Activated T-cell treated with anti-CD3 and anti-CD28 coated beads for 24 hours (primary cell): ENCODE measurements around the gene SPOCK3.
"Not testable (repeated sequence)": the region's sequence is repeated elsewhere in the genome, so short reads cannot be mapped to it uniquely, and the experiment has no call there.

Experiments
- DNase-seq: peaks from one replicate; pipeline ENCODE4 v3.0.0-alpha.2; 2020; ENCODE audit warnings: low read depth

SPOCK3 gene

DNA sequence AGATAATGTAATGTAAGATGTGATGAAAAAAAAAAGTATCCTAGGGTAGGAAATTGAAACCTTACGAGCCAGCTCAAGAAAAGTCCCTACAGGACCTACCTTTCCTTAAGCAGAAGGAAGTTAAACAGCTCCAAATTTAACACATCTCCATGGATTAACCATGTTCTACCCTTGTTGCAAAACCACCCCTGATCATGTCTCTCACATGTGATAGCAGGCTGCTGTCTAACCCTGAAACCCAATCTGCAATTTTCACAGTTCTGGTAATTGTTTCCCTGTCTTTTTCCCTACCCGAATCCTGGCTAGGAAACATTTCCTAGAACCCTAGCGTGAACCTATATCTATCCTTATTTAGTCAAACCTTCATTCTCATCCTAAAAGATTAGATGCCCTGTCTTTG, 198.9 kb downstream of the SPOCK3 start:
- no peak for DNase-seq

DNA sequence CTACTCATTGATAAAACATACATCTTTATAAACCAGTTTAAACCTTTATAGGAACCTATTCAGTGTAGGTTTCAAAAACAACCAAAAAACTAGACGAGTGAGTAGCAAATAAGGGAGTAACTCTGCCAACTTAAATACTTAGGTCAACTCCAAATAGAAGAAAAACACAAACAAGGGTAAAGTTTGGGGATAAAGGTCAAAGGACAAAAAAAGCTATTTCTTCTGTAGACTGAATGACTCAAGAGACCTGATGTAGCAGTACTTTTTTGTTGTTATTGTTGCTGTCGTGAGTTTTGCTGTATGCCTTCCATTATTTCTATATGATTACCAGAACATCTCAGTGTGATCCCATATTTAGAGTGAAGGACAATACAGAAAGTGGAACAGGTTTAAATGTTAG, 199.3 kb downstream of the SPOCK3 start:
- no peak for DNase-seq

DNA sequence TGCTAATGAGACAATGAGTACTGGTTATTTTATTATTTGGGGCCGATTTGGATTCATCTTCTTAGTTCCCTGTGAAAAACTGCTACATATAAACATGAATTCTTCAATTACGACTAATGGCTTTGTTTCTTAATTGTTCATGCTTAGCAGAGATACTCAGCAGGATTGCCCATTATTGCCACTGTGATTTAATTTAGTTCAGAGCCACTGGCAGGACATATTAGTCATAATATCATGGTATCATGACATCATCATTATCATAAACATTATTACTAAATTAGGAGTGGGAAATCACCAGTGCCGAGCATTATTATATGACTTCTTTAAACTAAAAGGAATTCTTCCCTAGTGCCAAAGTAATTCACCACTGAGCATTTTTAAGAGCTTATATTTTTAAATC, 201.4 kb downstream of the SPOCK3 start:
- no peak for DNase-seq

DNA sequence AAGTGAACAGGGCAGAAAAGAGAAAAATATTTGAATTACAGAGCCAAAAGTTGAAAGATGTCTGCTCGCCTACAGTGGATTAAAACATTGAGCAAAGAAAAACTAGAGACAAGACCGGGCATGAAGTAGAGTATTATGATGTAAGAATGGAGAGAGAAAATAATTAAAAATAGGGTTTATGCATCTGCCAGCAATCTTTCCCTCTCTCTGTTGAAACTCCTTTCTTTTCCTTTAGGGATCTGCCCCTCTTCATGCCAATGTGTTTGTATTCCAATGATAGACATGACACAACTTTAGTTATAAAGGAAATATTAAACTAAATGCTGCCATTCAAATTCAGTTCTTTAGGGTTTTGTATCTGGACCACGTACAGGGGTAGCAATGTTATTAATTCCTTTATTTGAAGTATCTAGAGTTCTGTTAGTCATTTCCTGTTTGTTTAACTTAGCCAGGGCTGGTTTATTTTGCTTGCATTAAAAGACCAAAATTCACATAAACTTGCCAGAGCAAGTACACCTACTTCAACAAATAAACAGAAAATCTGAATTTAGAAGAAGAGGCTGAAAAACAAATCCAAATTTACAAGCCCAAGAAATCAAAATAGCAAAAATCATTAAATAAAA, 202.6 kb downstream of the SPOCK3 start:
- DNase-seq = no peak

DNA sequence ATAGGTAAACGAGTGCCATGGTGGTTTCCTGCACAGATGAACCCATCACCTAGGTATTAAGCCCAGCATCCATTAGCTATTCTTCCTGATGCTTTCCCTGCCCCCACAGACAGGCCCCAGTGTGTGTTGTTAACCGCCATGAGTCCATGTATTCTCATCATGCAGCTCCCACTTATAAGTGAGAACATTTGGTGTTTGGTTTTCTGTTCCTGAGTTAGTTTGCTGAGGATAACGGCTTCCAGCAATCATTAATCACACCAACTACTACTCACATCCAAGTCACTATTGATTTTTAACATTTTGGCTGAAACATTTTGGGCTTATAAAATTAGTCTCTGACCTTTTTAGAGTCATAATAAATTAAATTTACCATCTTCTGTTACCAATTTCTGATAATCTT, 205.3 kb downstream of the SPOCK3 start:
- DNase-seq = no peak

DNA sequence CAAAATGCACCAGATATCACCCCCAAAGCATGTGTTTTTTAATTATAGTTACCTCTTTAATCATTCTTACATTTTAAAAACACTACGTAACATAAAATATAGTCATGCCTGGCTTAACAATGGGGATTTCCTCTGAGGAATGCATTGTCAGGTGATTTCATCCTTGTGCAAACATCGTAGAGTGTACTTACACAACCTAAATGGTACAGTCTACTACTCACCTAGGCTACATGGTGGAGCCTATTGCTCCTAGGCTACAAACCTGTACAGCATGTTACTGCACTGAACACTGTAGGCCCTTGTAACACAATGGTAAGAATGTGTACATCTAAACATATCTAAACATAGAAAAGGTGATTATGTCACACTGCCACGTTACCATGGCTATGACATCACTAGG, 208.6 kb downstream of the SPOCK3 start:
- no peak for DNase-seq

DNA sequence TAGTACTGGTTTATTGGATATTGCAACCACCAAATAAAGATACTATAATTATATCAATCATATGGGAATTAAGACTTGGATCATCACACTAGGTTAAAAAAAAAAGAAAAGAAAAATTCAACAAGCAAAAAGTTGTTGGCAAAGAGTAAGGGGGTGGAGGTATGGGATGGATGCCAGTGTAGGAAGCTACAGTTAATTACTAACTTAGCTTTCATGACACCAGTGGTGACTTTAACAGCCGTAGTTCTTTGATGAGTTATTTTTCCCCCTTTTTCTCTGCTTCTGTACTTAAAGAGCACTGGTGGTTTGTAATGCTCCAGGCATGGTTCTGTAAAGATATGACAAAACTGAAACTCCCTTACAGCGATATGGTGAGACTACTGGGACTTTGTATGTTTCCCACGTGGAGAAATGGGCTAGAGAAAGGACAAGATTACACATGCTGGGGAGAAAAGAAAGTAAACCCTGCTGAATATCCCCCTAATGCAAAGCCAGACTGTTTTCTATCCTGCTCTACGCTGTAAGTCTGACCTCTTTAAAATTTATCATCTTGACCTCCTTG, 210.8 kb downstream of the SPOCK3 start:
- no peak for DNase-seq

DNA sequence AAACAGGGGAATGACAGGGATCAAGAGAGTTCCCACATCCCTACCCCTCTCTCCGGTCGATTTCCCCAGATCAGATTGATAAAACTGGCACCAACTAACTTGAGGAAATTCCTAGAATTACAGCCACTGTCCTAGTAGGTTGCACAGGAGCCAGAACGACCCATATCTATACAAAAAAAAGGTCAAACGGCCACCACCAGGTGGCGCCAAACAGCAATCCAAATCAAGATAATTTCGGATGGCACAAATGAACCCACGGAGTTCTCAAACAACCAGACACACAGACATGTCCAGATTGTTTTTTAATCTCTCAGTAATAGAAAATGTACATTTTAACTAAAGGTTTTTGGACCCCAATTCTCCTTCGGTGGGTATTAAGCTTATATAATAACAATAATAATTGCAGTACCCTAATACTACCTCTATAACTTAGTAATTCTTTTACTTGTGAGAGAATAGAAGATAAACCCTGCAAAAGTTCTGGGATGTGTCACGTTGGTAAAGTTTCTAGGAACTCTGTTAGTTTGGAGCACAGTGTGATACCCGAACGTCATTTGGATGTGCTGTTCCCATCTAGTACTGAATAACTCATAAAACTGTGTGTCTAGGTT, 212.6 kb downstream of the SPOCK3 start:
- peak; percentile 32 for DNase-seq

DNA sequence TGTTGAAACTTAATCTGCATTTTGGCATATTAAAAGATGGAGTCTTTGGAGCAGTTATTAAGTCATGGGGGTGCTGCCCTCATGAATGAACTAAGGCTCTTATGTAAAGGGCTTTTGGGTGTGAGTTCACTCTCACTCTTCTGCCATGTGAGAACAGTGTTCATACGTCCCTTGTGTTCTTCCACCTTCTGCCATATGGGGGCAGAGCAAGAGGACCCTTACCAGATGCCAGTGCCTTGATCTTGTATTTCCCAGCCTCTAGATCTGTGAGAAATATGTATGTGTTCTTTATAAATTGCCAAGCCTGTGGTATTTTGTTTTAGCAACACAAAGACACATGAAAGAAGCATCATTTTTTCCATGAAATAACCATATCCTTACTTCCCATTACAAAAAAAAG, 213.9 kb downstream of the SPOCK3 start:
- DNase-seq = no peak

DNA sequence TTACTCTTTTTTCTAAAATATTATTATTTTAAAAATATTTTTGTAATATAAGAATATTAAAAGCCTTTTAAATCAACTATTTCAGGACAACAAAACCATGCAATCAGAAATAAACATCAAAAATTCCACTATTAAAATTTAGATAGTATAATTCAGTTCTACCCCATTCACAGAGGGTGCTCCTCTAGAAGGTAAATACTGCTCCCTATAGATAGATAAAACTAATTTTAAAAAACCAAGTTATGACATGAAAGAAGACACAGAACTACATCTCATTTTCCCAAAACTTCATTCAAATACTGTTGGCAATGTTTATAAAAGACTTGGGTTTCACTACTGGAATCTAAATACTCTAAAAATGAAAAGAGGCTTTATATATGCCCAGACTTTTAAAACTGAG, 219.3 kb downstream of the SPOCK3 start:
- DNase-seq = no peak

DNA sequence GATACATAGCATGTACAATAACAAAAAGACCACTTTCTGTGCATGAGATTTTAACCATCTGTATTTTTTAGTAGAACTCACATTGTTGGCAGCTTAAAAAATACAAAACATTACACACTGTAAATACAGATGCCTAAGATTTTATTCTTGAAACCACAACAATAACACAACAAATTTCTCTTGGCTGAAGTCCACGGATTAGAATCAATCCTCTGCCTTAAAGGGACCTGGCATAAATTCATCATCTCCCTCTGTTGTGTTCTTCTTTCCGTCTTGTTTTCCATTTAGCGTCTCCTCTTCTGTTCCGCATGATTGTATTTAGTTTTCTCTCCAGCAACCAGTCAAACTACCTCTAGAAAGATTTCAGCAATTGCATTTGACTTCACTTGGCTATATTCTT, 231.0 kb downstream of the SPOCK3 start:
- no peak for DNase-seq

DNA sequence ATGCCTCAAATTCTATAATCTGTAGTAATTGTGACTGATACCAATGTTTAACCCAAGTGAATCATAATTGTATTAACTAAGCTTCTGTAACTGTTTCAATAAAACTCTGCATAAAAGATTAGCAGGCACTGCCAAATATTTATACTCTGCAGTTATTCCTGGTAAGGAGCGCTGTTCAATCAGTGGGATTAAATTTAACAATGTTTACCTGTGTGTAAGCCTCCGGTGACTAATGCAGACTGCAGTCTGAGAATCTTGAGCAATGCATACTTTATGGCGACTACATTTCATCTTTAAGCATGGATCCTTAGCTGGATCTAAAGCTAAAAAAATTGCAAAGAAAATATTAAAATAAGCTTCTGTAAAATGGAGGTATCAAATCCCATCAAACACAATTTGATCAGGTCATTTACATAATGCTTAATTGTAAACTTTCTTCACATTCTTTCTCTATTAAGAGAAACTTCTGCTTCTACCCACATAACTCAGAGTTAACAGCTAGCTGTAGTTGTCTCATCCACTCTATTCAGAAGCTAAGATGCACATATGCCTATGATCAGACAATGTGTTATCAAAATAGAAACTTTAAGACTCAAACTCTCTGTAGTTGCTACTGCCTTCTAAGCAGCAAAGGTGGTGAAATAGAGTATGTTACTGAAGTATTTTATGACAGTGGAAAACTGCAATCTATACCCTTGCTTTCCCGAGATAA, 234.0 kb downstream of the SPOCK3 start:
- DNase-seq = no peak

DNA sequence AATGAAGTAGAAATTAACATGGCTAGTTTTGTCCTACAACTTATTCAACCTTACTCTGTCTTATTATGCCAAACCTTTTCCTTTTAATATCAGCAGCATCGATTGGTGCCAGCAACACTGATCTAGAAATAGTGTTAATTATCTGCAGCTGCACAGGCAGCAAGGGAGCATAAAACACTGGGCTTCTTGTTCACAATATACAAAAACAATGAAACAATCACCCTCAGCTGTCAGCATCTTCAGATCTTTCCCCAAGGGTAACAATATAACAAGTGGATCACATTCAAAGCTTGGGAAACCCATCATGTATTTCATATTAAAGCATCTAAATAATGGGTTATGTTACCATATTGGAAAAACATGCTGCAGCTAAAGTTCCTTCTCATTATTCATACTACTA, 238.1 kb downstream of the SPOCK3 start:
- DNase-seq = no peak

DNA sequence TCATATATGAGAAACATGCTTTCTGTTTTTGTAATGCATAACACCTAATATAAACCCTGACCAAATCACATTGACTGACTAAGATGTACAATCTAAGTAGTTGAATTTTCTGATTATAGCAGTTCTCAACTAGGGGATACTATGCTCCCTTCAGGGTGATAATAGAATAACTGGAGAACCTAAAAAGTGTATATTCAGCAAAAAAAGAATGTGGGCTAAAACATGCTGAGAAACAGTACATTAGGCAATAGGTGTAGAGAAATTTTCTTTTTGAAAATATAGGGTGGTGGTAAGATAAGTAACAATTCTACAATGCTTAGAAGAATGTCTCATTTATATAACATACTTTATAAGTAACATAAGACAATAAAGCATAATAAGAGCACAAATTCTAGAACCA, 239.6 kb downstream of the SPOCK3 start:
- DNase-seq = no peak

DNA sequence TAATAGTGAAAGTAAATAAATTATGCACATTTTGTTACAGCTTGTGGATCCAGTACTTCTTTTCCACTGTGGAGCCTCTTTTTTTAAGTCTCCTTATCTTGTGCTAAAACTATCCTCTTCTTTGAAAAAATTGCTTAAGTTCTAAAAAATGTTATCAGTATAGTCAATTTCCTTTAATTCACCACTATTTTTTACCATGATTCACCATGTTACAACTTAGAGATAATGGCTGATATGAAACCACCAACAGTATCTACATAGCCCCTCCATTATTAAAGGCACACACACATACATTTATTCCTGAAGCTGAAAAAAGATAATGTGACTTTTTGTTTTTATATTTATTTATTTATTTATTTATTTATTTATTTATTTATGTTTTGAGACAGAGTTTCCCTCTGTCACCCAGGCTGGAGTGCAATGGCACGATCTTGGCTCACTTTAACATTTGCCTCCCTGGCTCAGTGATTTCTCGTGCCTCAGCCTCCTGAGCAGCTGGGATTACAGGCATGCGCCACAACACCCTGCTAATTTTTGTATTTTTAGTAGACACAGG, 243.2 kb downstream of the SPOCK3 start:
- no peak for DNase-seq

DNA sequence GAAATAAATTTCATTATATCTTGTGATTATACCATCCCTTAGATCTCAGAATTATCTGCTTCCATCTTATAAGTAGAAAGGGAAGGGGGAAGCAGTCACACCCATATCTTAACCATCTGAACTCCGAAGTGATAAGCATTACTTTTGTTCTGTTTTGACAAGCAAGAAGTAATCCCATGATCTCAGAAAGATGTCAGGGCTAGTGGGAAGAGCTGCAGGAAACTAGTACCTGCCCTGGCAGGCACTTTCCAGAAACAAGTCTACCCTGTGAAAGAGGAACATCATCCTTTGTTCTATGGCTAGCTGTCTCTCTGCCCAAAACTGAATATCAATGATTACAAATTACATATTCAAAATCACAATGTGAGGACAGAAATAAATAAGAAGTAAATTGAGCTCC, 244.4 kb downstream of the SPOCK3 start:
- DNase-seq = no peak

DNA sequence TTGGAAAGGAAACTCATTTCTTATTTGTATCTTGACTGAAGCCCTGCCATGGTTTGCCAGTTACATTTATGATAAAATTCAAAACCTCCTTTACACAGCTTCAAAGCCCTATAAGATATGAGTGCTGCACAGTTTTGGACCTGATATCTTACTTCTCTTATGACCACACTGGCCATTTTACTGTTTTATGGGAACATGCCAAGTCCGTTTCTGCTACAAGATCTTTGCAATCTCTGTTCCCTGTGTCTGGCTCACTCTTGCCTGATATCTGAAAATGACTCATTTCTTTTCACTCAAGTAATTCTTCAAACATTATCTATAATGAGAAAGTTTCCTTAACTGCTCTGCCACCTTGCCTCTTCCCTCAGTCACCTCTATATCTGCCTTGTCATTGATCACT, 247.3 kb downstream of the SPOCK3 start:
- no peak for DNase-seq

DNA sequence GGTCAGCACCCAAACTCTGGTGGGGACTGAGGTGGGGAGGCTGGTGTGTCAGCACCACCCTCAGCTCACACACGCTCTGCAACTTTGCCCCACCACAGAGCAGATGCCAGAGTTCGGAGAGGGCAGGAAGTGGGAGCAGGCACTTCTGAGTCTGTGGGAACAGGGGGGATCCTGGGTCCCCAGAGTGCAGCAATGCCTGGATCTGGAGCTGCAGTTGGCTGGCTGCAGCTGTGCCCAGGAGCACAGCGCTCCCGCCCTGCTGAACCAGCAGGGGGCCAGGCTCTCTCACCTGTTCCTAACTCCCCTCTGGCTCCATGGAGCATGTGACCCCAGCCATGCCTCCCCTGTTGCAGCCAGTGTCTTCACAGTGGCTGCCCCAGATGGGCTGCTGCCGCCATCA, 252.4 kb downstream of the SPOCK3 start:
- DNase-seq = no peak

DNA sequence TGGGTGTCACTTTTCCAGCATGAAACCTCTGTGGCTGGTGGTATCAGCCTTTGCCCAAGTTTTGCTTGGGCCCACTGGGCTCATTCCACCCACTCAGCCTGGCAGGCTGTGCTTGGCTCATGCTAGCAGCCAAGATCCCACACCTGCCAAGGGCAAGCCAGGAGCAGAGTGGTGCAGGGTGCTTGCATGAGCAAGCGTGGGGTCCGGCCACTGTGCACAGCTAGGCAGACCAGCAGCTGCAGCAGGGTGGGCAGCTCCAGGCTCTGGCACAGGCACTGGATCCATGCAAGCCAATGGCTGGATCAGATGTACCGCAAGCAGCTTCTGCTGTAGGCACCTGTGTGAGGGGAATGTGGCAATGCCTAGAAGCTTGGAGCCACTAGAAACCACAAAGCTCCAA, 253.9 kb downstream of the SPOCK3 start:
- no peak for DNase-seq

DNA sequence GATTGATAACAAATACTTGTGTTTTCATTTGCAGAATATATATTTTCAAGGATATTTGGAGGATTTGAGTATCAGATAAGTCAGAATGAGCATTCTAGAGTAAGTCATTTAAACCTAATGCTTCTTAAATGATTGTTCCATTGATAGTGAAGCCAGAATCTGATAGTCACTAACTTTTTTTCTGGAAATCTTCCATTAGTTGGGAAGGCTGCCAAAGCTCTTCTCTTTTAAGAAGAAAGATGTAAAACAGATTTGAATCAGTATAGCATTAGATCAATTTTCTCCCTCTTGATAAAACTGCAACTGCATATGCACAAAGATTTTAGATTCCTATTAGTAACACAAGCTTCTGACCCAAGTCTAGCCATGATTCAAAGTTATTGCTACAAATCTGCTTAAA, 256.7 kb downstream of the SPOCK3 start:
- no peak for DNase-seq

DNA sequence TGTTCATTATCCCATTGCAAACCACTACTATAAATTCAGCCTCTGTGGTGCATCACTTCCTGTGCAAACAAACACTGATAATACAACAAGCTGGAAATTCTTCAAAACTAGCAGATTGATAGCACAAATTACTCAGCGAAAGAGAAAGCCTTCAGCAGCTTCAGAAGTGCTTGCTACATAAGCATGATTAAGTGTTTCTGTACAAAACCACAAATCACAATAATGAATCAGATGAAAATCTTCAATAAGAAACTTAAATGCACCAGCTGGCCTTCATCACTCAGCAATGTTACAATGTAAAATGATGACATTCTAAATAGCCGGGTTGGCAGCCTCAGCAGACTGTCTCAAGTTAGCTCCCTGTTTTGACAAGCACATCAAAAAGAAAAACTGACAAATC, 262.2 kb downstream of the SPOCK3 start:
- no peak for DNase-seq

DNA sequence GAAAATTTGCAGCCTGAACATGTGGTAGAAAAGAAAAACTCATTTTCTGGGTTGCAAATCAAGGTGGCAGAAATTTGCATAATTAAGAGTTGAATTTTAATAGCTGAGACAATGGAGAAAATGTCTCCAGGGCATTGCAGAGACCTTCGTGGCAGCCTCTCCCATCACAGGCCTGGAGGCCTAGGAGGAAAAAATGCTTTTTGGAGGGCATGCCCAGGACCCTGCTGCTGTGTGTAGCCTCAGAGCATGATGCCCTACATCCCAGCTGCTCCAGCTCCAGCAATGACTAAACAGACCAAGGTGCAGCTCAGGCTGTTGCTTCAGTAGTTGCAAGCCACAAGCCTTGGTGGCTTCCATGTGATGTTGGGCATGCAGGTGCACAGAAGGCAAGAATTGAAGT, 266.1 kb downstream of the SPOCK3 start:
- DNase-seq = not testable (repeated sequence)

DNA sequence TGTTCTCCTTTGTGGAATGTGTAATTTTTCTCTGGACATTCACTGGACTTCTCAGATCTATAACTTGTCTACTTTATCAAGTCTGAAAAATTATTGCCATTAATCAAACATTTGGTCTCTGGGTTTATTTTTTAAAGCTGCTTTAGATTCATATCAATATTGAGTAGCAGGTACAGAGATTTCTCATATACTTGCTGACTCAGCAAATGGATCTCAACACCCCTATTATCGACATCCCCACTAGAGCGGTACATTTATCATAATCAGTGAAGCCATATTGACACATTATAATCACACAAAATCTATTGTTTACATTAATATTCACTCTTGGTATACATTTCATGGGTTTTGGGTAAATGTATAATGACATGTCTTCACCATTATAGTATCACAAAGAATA, 268.7 kb downstream of the SPOCK3 start:
- no peak for DNase-seq
